Transverse colon (tissue), 3 donors: ENCODE measurements around the gene CCDC88A.

Source experiments
- POLR2A ChIP-seq: fragments of 450-650 bp; IDR thresholded peaks from one replicate; pipeline ENCODE4 v1.6.1; 2016; ENCODE audit warnings: antibody characterized with exemption, mild to moderate bottlenecking, moderate library complexity
- TF ChIP-seq, protein P1 (sequence below), 5 experiments: fragments of 200-600 bp in 3 of 5; fragments of 450-650 bp in 2 of 5; sonication (generic) in 3 of 5; IDR thresholded peaks; 1 replicate in 2 of 5; 2 replicates in 3 of 5; pipeline ENCODE4 v1.5.1; 2016 to 2017; ENCODE audit warnings: antibody characterized with exemption in 5 of 5, inconsistent platforms in 3 of 5, mild to moderate bottlenecking in 2 of 5, moderate library complexity in 1 of 5

DNA sequence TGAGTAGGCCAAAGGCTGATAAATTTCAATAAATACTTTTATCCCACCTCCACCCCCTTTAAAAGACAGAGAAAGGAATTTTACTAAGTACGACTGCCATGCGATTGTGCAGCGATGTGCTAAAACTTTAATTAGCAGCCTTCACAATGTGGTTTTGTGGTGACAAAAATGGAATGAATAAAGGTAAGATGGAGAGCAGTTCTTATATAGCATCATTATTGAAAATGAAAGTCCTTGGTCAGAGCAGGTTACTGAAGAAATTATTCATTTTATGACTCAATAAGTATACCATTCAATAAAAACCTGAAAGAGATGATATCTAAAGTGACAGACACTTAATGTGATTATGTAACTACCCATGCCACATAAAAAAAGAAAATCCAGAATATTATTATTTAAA is 117.4 kb downstream of the CCDC88A start:
- TF ChIP-seq, protein P1, sequence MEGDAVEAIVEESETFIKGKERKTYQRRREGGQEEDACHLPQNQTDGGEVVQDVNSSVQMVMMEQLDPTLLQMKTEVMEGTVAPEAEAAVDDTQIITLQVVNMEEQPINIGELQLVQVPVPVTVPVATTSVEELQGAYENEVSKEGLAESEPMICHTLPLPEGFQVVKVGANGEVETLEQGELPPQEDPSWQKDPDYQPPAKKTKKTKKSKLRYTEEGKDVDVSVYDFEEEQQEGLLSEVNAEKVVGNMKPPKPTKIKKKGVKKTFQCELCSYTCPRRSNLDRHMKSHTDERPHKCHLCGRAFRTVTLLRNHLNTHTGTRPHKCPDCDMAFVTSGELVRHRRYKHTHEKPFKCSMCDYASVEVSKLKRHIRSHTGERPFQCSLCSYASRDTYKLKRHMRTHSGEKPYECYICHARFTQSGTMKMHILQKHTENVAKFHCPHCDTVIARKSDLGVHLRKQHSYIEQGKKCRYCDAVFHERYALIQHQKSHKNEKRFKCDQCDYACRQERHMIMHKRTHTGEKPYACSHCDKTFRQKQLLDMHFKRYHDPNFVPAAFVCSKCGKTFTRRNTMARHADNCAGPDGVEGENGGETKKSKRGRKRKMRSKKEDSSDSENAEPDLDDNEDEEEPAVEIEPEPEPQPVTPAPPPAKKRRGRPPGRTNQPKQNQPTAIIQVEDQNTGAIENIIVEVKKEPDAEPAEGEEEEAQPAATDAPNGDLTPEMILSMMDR (IDR thresholded peaks at IDR 0.05): no peak
- TF ChIP-seq POLR2A: no peak
